ENCODE results near the gene TSKU.
"Not testable (repeated sequence)": the region's sequence is repeated elsewhere in the genome, so short reads cannot be mapped to it uniquely, and the experiment has no call there.

TSKU gene

DNA sequence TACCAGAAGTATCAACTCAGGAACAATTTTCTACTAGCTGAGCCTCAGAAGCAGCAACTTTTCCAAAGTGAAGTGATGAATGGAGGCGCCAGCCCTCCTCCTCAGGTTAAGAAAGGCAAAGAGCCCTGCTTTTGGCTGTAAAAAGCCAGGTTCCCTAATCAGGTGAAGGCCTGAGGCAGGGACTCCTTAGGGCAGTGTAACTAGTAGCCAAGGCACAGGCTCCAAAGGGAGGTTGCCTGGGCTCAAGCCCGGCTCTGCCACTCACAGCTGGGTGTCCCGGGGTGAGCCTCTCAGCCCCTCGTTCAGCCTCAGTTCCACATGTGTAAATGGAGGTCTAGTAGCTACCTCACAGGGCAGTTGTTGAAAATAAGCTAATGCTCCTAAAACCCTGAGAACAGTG lies 19.5 kb downstream of the TSKU start:
- H3K9me3 ChIP-seq (ENCODE audit: control insufficient read depth, insufficient read depth, low read length), result no peaks in the 10 kb centered on the region
- H3K9ac ChIP-seq (ENCODE audit: low read depth, low read length), result no peak overlapping the region
- H3K36me3 ChIP-seq (ENCODE audit: insufficient read depth, low read length), result no peaks in the 10 kb centered on the region
- H3K4me1 ChIP-seq (ENCODE audit: insufficient read depth, low read length), result peaks cover 13% of the 10 kb centered on the region

DNA sequence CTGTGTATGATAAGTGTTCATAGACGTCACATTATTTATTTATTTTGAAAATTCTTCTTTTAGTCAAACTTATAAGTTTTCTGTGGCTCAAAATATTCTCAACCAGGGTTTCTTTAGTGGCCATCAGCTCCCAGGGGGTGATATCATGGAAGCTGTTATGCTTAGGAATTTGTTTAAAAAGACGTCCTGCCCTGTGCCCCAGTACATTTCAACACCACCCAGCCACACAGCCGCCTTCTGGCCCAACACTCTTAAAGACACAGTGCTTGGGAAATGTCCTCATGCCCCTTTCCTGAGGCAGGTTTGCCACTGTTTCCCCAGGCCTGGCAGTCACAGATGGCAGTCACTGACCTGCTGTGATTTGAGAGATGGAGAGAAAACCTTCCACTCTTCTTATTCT lies 19.9 kb downstream of the TSKU start:
- Histone ChIP-seq H3K36me3 (ENCODE audit: insufficient read depth, low read length) (no peaks in the 10 kb centered on the region), H3K4me1 (ENCODE audit: insufficient read depth, low read length) (peaks cover 13% of the 10 kb centered on the region)

DNA sequence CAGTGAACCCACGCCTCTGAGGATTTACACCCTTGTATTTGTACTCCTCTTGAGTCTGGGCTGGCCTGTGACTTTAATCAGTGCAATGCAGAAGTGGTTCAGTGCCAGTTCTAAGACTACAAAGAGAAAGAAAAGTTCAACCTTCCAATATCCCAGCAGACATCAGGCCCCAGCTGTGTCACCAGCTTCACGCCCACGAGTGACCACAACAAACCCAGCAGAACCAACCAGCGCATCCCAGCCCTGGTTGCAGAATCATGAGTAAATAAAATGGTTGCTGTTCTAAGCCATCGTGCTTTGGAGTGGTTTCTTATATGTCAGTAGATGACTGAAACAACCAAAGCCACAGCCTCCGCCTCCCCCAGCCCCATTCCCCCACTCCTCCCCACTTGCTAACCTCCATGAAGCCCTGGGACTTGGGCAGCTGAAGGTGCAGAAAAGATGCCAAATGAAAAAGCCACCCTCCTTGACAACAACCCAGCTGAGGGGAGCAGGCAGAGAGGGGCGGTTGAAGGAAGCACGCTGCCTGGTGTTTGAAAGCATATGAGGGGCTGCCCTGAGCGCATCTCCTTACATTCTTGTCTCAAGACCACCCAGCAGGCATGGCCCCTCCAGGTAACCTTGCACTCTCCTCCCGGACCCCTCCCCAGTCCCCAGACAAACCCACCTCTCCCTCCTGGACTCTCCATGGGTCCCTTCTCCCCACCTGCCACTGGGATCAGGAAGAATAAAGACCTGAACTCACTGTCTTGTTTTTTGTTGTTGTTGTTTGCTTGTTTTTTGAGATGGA lies 20.9 kb downstream of the TSKU start:
- no peaks in the 10 kb centered on the region for H3K36me3 ChIP-seq (ENCODE audit: insufficient read depth, low read length)
- no peaks in the 10 kb centered on the region for H3K9me3 ChIP-seq (ENCODE audit: control insufficient read depth, insufficient read depth, low read length)
- H3K4me1 ChIP-seq (ENCODE audit: insufficient read depth, low read length), result peaks cover 13% of the 10 kb centered on the region
- H3K9ac ChIP-seq (ENCODE audit: low read depth, low read length), result no peak overlapping the region

More for the DNA sequence above, 19.9 kb downstream of the TSKU start:
- Histone ChIP-seq H3K9me3 (ENCODE audit: control insufficient read depth, insufficient read depth, low read length) (no peaks in the 10 kb centered on the region), H3K9ac (ENCODE audit: low read depth, low read length) (no peak overlapping the region)

DNA sequence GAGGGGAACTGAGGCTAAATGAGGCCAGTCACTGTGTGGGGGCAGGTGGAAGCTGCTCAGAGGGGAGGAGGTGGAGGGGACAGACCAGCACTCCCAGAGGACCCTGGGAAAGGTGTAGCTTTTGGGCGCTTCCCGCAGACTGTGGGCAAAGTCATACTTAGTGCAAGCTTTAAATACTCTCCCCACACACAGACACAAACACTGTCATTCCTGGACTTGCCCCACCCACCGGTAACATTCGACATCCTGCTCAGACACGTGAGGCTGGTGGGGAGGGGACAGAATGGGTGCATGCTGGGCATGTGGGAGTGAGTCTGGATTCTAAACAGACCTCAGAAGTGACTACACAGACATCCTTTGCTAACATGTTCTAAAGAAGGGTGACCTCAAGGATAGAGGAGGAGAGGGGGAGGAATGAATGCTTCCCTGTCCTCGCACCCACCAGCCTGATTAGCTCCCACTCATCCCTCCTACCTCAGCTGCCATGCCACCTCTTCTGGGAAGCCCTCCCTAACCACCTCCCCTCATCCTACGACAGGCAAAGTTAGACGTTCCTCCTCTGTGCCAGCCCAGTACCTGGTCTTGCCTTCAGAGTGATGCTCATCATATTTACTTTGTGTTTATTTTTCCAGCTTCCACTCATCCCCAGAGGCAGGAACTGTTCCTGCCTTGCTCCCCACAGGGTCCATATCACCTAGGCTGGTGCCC lies 22.2 kb downstream of the TSKU start:
- H3K4me1 ChIP-seq (ENCODE audit: insufficient read depth, low read length), result peaks cover 10% of the 10 kb centered on the region
- no peaks in the 10 kb centered on the region for H3K9me3 ChIP-seq (ENCODE audit: control insufficient read depth, insufficient read depth, low read length)
- H3K9ac ChIP-seq (ENCODE audit: low read depth, low read length), result no peak overlapping the region
- H3K36me3 ChIP-seq (ENCODE audit: insufficient read depth, low read length), result no peaks in the 10 kb centered on the region

DNA sequence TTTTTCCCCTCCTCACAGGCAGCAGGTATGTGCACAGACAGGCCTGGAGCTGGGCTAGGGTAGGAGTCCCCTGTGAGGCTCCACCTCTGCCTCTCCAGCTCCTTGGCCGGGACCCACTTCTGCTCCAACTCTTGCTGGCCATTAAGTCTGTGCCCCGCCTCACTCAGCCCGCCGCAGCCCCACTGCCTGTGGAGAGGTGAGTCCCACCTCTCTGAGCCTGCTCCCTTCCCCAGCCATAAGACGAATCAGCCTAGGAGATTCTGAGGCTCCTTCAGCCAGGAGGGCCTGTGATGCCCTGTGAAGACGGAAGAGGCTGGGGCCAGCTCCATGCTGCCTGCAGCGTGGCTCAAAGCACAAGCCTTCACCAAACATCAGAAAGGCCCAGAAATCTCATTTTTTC lies 23.0 kb downstream of the TSKU start:
- no peak overlapping the region for H3K9ac ChIP-seq (ENCODE audit: low read depth, low read length)
- peaks cover 9% of the 10 kb centered on the region for H3K4me1 ChIP-seq (ENCODE audit: insufficient read depth, low read length)
- H3K36me3 ChIP-seq (ENCODE audit: insufficient read depth, low read length), result no peaks in the 10 kb centered on the region
- H3K9me3 ChIP-seq (ENCODE audit: control insufficient read depth, insufficient read depth, low read length), result no peaks in the 10 kb centered on the region; the same call in 1 of the 2 replicates

DNA sequence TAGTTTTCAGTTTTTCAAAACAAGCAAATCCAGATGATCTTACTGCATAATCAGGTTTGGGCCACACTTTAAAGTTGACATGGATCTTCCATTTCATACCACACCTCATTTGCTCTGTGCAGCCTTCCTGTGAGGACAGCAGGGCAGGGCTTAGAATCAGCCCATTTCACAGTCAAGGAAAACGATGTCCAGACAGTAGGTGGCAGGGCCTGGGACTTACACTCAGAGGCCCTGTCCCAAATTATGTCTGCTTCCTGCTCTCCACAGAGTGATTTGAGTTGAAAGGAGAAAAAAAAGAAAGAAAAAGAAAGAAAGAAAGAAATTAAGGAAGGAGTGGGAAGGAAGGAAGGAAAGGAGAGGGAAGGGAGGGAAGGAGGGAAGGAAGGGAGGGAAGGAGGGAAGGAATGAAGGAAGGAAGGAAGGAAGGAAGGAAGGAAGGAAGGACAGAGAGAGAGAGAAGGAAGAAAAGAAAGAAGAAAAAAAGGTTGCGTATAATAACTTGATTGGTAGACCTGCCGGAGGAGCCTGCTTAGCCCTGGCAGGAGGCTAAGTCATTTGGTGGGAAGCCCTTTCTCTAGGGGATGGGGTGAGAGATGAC lies 23.6 kb downstream of the TSKU start:
- H3K4me1 ChIP-seq (ENCODE audit: insufficient read depth, low read length), result peaks cover 3% of the 10 kb centered on the region; the same call in 1 of the 2 replicates
- H3K9me3 ChIP-seq (ENCODE audit: control insufficient read depth, insufficient read depth, low read length), result no peaks in the 10 kb centered on the region; the same call in 1 of the 2 replicates
- no peak overlapping the region for H3K9ac ChIP-seq (ENCODE audit: low read depth, low read length)
- H3K36me3 ChIP-seq (ENCODE audit: insufficient read depth, low read length), result no peaks in the 10 kb centered on the region

DNA sequence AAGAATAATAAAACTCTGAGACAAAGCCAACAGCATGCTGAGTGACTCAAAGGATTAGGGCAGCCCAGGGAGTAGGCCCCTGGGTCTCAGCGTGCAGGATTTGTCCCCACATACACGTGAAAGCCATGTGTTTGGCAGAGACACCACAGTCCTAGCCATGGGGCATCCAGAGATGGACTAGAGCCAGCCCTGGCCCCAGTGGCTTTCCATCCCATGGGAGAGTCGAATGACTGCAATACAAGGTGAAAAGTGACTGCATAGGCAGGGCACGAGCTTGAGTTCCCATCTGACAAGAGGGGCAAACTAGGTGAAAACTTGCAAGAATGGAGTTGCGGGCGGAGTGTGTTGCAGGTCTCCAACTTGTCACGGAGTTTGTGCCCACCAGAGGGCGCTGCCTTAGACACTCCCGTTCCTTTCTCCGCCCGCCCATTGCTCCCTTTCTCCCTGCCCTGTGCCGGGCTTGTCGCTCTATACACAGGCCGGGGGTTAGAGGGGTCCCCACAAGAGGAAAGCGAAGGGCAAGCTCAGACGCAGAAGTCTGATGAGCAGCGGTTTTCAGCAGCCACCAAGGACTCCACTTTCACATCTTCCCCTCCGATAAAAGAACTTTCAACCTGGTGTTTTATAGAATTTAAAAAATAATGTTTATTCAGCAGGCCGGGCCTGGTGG lies 24.2 kb downstream of the TSKU start:
- no peak overlapping the region for H3K9ac ChIP-seq (ENCODE audit: low read depth, low read length)
- 0 out of 2 replicates have a peak, but pooled peaks cover 2% of the 10 kb centered on the region for H3K4me1 ChIP-seq (ENCODE audit: insufficient read depth, low read length)
- H3K9me3 ChIP-seq (ENCODE audit: control insufficient read depth, insufficient read depth, low read length), result no peaks in the 10 kb centered on the region; the same call in none of the 2 replicates
- H3K36me3 ChIP-seq (ENCODE audit: insufficient read depth, low read length), result no peaks in the 10 kb centered on the region

DNA sequence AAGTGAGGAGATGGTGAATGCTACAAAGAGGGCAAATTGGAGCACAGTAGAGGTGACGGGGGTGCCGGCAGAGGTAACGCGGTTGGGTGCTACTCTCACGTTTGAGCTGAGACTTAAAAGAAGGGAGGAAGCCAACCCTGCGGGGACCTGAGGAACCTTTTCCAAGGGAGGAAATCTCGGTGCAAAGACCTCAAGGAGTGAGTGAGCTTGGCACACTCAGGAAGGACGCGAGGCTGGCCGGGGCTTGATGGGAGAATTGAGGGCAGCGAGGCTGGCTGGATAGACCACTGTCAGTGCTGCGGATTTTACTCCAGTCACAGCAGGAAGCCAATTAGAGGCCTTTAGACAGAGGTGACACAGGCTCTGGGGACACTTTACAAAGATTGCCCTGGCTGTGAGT lies 25.0 kb downstream of the TSKU start:
- Histone ChIP-seq H3K9me3 (ENCODE audit: control insufficient read depth, insufficient read depth, low read length) (no peaks in the 10 kb centered on the region; the same call in none of the 2 replicates), H3K9ac (ENCODE audit: low read depth, low read length) (no peak overlapping the region), H3K36me3 (ENCODE audit: insufficient read depth, low read length) (no peaks in the 10 kb centered on the region), H3K4me1 (ENCODE audit: insufficient read depth, low read length) (0 out of 2 replicates have a peak, but pooled peaks cover 2% of the 10 kb centered on the region)

DNA sequence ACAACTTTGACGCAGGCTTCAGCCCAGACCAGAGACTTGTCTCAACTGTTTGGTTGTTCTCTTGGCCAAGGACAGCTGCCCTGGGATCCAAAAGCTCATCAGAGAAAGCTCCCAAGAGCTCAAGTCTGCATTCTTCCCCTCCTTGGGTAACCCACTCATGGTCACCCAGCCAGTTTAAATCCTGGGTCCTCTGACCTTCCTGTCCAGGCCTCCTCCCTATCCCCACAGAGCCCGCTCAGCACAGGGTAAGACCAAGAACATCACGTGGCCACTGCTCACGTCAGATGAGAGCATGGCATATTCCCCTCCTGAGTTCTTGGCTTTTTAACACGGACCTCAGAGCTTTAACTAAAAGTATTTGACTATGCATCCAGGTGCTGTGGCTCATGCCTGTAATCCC lies 25.8 kb downstream of the TSKU start:
- H3K4me1 ChIP-seq (ENCODE audit: insufficient read depth, low read length), result 0 out of 2 replicates have a peak, but pooled peaks cover 2% of the 10 kb centered on the region
- H3K9ac ChIP-seq (ENCODE audit: low read depth, low read length), result no peak overlapping the region
- no peaks in the 10 kb centered on the region for H3K36me3 ChIP-seq (ENCODE audit: insufficient read depth, low read length)
- H3K9me3 ChIP-seq (ENCODE audit: control insufficient read depth, insufficient read depth, low read length), result no peaks in the 10 kb centered on the region; the same call in none of the 2 replicates

DNA sequence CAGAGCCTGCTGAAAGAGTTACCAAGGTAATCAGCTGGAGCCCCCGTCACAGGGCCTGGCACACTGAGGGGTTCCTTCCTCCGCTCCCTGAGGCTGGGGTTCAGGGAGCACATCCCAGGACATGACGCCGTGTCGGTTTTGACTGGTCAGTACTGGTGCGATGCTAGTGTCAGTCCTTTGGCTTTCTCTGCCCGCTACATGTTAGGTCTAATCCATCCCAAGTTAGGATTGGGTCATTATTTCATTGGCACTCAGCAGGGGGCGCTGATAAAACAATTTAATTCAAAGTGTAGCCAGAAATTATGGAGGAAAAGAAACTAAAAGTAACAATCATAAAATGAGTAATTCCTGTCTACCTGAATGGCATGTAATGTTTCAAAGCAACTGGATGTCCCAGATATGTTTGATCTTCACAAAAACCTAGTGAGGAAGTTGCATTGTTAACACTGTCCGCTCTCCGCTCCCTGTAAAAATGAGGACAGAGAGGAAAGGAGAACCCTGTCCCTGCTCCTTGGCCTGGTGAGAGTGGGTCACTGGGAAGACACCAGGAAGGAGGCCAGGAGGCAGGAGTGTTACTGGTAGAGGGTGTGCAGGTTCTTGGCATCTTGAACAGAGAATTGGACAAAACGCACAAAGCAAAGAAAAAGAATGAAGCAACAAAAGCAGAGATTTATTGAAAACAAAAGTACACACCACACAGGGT lies 27.1 kb downstream of the TSKU start:
- Histone ChIP-seq H3K9me3 (ENCODE audit: control insufficient read depth, insufficient read depth, low read length) (peaks cover 2% of the 10 kb centered on the region), H3K4me1 (ENCODE audit: insufficient read depth, low read length) (0 out of 2 replicates have a peak, but pooled peaks cover 2% of the 10 kb centered on the region), H3K9ac (ENCODE audit: low read depth, low read length) (no peak overlapping the region), H3K36me3 (ENCODE audit: insufficient read depth, low read length) (no peaks in the 10 kb centered on the region)

DNA sequence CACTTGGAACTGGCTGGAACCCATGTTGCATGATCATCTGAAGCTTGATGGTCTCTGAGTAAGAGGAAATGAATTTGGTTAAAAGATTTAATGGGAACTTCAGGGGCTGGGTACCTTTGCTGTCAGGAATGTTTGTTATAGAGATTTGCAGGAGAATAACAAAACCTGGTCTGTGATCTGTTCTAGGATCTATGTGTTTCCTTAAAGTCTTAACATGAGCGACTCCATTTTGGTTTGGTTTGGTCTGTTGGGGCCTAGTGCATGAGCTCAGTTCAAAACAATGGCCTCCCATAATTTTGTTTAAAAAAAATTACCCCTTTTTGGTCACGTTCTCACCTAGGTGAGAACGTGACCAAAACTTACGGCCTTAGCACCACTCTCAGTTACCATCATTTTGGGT lies 28.1 kb downstream of the TSKU start:
- H3K36me3 ChIP-seq (ENCODE audit: insufficient read depth, low read length), result no peaks in the 10 kb centered on the region

DNA sequence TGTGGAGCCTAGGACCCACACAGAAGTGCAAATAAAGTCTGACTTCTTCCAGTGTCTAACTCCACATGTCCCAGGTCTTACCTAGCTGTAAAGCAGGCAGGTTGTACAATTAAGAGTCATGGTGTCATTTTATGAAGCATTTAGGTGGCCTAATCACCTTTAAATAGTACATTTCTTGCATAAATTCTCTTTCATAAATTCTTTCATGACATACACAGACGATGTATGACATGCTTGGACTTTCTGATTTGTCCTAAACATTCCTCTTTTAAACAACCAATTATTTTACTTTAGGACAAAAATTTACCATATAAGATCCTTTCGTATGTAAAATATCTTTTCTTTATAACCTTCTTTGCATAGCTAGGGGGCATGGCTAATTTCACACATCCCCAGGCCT lies 31.3 kb downstream of the TSKU start:
- Histone ChIP-seq H3K9me3 (ENCODE audit: control insufficient read depth, insufficient read depth, low read length) (peaks cover 18% of the 10 kb centered on the region), H3K36me3 (ENCODE audit: insufficient read depth, low read length) (no peaks in the 10 kb centered on the region; the same call in 1 of the 2 replicates), H3K9ac (ENCODE audit: low read depth, low read length) (no peak overlapping the region), H3K4me1 (ENCODE audit: insufficient read depth, low read length) (no peaks in the 10 kb centered on the region)

More for the DNA sequence above, 28.1 kb downstream of the TSKU start:
- H3K9me3 ChIP-seq (ENCODE audit: control insufficient read depth, insufficient read depth, low read length), result peaks cover 2% of the 10 kb centered on the region
- 0 out of 2 replicates have a peak, but pooled peaks cover 2% of the 10 kb centered on the region for H3K4me1 ChIP-seq (ENCODE audit: insufficient read depth, low read length)
- H3K9ac ChIP-seq (ENCODE audit: low read depth, low read length), result no peak overlapping the region

DNA sequence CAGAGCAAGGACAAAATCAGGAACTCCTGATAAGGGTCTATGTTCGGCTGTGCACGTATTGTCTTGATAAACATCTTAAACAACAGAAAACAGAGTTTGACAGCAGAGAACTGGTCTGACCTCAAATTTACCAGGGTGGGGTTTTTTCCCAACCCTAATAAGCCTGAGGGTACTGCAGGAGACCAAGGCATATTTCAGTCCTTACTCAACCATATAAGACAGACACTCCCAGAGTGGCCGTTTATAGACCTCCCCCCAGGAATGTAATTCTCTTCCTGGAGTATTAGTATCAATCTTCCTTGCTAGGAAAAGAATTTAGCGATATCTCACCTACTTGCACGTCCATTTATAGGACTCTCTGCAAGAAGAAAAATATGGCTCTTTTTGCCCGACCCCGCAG lies 32.5 kb downstream of the TSKU start:
- not testable (repeated sequence) for H3K9ac ChIP-seq (ENCODE audit: low read depth, low read length); H3K36me3 ChIP-seq (ENCODE audit: insufficient read depth, low read length); H3K4me1 ChIP-seq (ENCODE audit: insufficient read depth, low read length)
- H3K9me3 ChIP-seq (ENCODE audit: control insufficient read depth, insufficient read depth, low read length), result peaks cover 18% of the 10 kb centered on the region

Data from ES-I3 (cell line).